ENCODE data around the gene MUSK. TPM values are rescaled to one million over a fixed set of nuclear protein-coding genes. Genes with fewer than 3 reads are reported as not detected.

MUSK gene
- total RNA-seq, 2 donors from 2014 or later, result 0.71 TPM; not detected in 1

DNA sequence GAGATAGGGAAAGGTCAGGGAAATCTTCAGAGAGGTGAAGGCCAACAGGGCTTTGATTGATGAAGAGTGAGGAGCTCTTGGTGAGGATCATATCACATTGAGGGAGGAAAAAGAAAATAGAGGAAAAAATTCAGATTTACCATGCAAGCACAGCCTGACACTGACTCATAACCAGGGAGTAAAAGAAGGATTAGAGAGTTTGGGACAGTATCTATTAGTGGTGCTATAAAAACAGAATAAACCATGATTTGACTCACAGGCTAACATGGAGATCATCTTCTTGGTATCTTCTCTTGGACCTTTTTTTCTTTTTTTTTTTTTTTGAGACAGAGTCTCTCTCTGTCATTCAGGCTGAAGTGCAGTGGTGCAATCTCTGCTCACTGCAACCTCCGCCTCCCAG is 44.4 kb downstream of the MUSK start:
- Histone ChIP-seq H3K27me3 (replicated peaks; ENCODE audit: insufficient read depth) (no peaks in the 10 kb centered on the region), H3K9me3 (no peaks in the 10 kb centered on the region), H3K27ac (no peak overlapping the region), H3K36me3 (no peaks in the 10 kb centered on the region), H3K4me3 (no peak overlapping the region), H3K4me1 (ENCODE audit: control insufficient read depth in 1 of 2, low read depth in 2 of 2) (no peaks in the 10 kb centered on the region)
- no peak for DNase-seq (ENCODE audit: low spot score)
- no peak for ATAC-seq (ENCODE audit: insufficient number of reproducible peaks, low FRiP score, low read depth)
- TF ChIP-seq, protein P1, sequence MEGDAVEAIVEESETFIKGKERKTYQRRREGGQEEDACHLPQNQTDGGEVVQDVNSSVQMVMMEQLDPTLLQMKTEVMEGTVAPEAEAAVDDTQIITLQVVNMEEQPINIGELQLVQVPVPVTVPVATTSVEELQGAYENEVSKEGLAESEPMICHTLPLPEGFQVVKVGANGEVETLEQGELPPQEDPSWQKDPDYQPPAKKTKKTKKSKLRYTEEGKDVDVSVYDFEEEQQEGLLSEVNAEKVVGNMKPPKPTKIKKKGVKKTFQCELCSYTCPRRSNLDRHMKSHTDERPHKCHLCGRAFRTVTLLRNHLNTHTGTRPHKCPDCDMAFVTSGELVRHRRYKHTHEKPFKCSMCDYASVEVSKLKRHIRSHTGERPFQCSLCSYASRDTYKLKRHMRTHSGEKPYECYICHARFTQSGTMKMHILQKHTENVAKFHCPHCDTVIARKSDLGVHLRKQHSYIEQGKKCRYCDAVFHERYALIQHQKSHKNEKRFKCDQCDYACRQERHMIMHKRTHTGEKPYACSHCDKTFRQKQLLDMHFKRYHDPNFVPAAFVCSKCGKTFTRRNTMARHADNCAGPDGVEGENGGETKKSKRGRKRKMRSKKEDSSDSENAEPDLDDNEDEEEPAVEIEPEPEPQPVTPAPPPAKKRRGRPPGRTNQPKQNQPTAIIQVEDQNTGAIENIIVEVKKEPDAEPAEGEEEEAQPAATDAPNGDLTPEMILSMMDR (IDR thresholded peaks at IDR 0.05), result no peak

DNA sequence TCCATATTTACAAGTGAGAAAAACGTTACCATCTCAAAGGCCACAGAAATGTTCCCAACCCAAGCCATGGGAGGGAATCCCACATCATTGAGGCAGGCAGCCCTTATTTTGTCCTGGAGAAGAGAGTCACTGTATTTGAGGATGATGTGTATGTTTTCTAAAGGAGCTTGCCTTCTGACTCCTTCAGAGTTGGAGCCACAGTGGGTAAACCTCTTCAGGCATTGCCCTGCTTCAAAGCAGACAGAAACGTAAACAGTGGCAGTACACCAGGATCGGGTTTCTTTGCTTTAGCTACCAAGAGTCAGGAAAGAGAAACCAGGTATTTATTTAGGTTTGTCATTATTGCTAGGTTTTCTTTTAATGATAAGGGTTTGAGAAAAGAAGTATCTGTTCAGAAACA is 45.7 kb downstream of the MUSK start:
- Histone ChIP-seq H3K4me3 (no peak overlapping the region), H3K9me3 (no peaks in the 10 kb centered on the region), H3K27me3 (replicated peaks; ENCODE audit: insufficient read depth) (no peaks in the 10 kb centered on the region), H3K4me1 (ENCODE audit: control insufficient read depth in 1 of 2, low read depth in 2 of 2) (no peaks in the 10 kb centered on the region), H3K36me3 (no peaks in the 10 kb centered on the region), H3K27ac (no peak overlapping the region)
- TF ChIP-seq, protein P1 (IDR thresholded peaks at IDR 0.05), result no peak
- DNase-seq (ENCODE audit: low spot score) (no peak), ATAC-seq (ENCODE audit: insufficient number of reproducible peaks, low FRiP score, low read depth) (no peak)

DNA sequence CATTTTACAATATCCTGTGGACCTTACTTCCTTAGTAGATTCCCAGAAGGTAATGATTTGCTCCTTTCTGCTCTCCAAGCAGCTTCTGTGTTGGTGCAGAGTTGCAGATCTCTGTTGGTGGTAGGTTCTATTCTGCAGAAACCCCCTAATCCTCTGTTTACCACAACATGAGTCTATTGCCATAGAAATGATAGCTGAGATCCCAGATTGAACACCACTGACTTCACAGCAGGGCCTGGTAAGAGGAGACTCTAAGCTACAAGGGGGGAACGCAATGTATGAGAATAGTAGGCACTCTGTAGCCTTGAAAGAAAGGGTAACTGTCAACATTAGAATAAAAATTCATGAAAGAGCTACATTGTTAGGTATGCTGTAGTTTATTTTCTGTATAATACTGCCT is 59.5 kb downstream of the MUSK start:
- Histone ChIP-seq H3K4me3 (no peak overlapping the region), H3K27ac (no peak overlapping the region), H3K27me3 (replicated peaks; ENCODE audit: insufficient read depth) (no peaks in the 10 kb centered on the region), H3K36me3 (no peaks in the 10 kb centered on the region), H3K4me1 (ENCODE audit: control insufficient read depth in 1 of 2, low read depth in 2 of 2) (peaks cover 0 to 4% of the 10 kb centered on the region in 2 donors), H3K9me3 (no peaks in the 10 kb centered on the region)
- DNase-seq (ENCODE audit: low spot score), result no peak
- ATAC-seq (ENCODE audit: insufficient number of reproducible peaks, low FRiP score, low read depth), result no peak
- TF ChIP-seq, protein P1 (IDR thresholded peaks at IDR 0.05), result no peak

DNA sequence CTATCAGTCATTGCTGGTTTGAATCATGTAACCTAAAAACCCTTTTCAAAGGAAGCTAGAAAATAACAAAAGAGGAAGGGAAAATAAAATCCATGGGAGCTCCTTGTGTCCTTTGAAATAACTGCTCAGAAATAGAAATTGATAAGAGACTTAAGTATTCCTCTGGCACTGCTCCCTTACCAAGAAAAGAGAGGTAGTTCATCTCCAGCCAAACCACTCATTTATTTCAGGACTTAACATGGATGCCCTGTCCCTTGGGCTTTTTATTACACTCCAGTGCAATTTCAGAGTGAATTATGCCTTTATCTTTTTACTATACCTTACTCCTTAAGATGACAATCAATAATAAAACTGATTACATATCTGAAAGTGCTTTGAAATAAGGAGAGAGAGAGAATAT is 61.0 kb downstream of the MUSK start:
- DNase-seq (ENCODE audit: low spot score), result no peak
- ATAC-seq (ENCODE audit: insufficient number of reproducible peaks, low FRiP score, low read depth), result no peak
- H3K27ac ChIP-seq, result no peak overlapping the region
- H3K36me3 ChIP-seq, result no peaks in the 10 kb centered on the region
- no peaks in the 10 kb centered on the region for H3K27me3 ChIP-seq (replicated peaks; ENCODE audit: insufficient read depth)
- TF ChIP-seq, protein P1 (IDR thresholded peaks at IDR 0.05), result no peak
- peaks cover 0 to 4% of the 10 kb centered on the region in 2 donors for H3K4me1 ChIP-seq (ENCODE audit: control insufficient read depth in 1 of 2, low read depth in 2 of 2)
- H3K9me3 ChIP-seq, result no peaks in the 10 kb centered on the region
- H3K4me3 ChIP-seq, result no peak overlapping the region

DNA sequence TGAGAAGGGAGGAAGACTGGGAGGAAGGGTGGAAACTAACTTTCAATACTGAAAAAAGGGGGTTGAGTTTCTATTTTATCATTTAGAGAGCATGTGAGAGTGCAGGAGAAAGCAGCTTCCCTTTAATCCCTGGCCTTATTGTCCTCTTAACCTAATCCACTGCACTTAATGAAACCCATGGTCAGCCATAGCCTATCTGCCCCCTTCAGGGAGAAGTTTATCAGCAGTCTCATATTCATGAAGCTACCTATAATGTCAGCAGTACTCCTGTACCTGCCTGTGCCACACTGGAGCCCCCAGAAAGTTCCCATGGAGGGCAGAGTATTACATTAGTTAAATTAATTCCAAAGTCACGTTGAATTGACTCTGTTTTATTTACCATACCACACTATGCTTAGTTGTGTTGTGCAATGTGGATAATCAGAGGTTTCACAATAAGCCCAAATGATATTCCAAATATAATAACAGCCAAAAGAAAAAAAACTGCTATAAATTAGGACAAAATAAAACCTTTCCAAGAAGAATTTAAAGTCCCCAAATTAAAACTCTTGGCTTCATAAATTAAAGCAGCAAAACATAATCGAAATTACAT is 62.9 kb downstream of the MUSK start:
- ATAC-seq (ENCODE audit: insufficient number of reproducible peaks, low FRiP score, low read depth) (no peak), DNase-seq (ENCODE audit: low spot score) (no peak)
- H3K27me3 ChIP-seq (replicated peaks; ENCODE audit: insufficient read depth), result no peaks in the 10 kb centered on the region
- H3K9me3 ChIP-seq, result no peaks in the 10 kb centered on the region
- H3K27ac ChIP-seq, result no peak overlapping the region
- H3K36me3 ChIP-seq, result no peaks in the 10 kb centered on the region
- H3K4me1 ChIP-seq (ENCODE audit: control insufficient read depth in 1 of 2, low read depth in 2 of 2), result peaks cover 0 to 4% of the 10 kb centered on the region in 2 donors
- TF ChIP-seq, protein P1 (IDR thresholded peaks at IDR 0.05), result no peak
- no peak overlapping the region for H3K4me3 ChIP-seq
